K562 (cell line): ENCODE measurements around the gene TRIM25. TPM values are rescaled to one million over a fixed set of nuclear protein-coding genes. Genes with fewer than 3 reads are reported as not detected.

ENCODE experiments used
- BCL6 ChIP-seq: fragments of 250-450 bp; sonication (Bioruptor Pico); IDR thresholded peaks from 2 replicates; pipeline ENCODE4 v1.4.0; 2020
- BRCA1 ChIP-seq, 2 experiments: fragments of 450-650 bp in 1 of 2; sonication (generic) in 1 of 2; formaldehyde crosslinking in 1 of 2; IDR thresholded peaks; 2 replicates each; pipeline versions ENCODE4 v1.5.0 to v1.6.1; 2017 to 2020; ENCODE audit warnings: mild to moderate bottlenecking in 1 of 2, missing genetic modification reagents in 1 of 2
- BRF1 ChIP-seq: IDR thresholded peaks from 3 replicates; pipeline ENCODE4 v1.6.1; 2011; ENCODE audit warnings: borderline replicate concordance, mild to moderate bottlenecking; ENCODE audit not compliant: insufficient read length; ENCODE audit errors: extremely low read depth
- CC2D1A ChIP-seq: fragments of 450-650 bp; IDR thresholded peaks from 2 replicates; pipeline ENCODE4 v1.6.1; 2017; ENCODE audit warnings: mild to moderate bottlenecking
- CHD4 ChIP-seq: fragments of 200-600 bp; sonication (generic); IDR thresholded peaks from 3 replicates; pipeline ENCODE4 v1.6.1; 2012; ENCODE audit warnings: low read depth, mild to moderate bottlenecking, mixed read lengths, low read length, inconsistent platforms; ENCODE audit not compliant: insufficient read depth, insufficient replicate concordance, poor library complexity, severe bottlenecking
- ETV5 ChIP-seq: sonication (generic); formaldehyde crosslinking; IDR thresholded peaks from 2 replicates; pipeline ENCODE4 v1.4.0; 2020; ENCODE audit warnings: low read depth, mild to moderate bottlenecking, missing genetic modification reagents
- FOXP1 ChIP-seq: sonication (generic); formaldehyde crosslinking; IDR thresholded peaks from 2 replicates; pipeline ENCODE4 v1.8.0; 2022; ENCODE audit warnings: mild to moderate bottlenecking, missing genetic modification reagents
- HMGN3 ChIP-seq: IDR thresholded peaks from 2 replicates; pipeline ENCODE4 v1.6.1; 2011; ENCODE audit warnings: borderline replicate concordance, low read depth, mild to moderate bottlenecking, mixed read lengths, low read length; ENCODE audit not compliant: insufficient read length; ENCODE audit errors: extremely low read depth
- L3MBTL2 ChIP-seq: fragments of 450-650 bp; IDR thresholded peaks from 2 replicates; pipeline ENCODE4 v1.6.1; 2016; ENCODE audit warnings: mild to moderate bottlenecking, moderate library complexity
- MBD2 ChIP-seq: sonication (generic); IDR thresholded peaks from 2 replicates; pipeline ENCODE4 v1.6.1; 2016; ENCODE audit warnings: low read depth, borderline replicate concordance
- MEIS2 ChIP-seq: fragments of 450-650 bp; IDR thresholded peaks from 2 replicates; pipeline ENCODE4 v1.6.1; 2014; ENCODE audit warnings: mild to moderate bottlenecking; ENCODE audit not compliant: partially characterized antibody
- MXI1 ChIP-seq: IDR thresholded peaks from 2 replicates; pipeline ENCODE4 v1.6.1; 2011; ENCODE audit warnings: low read depth, mild to moderate bottlenecking, improper control_type of control experiment, low read length
- NEUROD1 ChIP-seq: fragments of 150-350 bp; IDR thresholded peaks from 2 replicates; pipeline ENCODE4 v1.6.1; 2014; ENCODE audit warnings: borderline replicate concordance, low read length, low read depth; ENCODE audit not compliant: partially characterized antibody
- RNF219 ChIP-seq: fragments of 250-450 bp; sonication (Bioruptor Pico); IDR thresholded peaks from 2 replicates; pipeline ENCODE4 v1.5.0; 2022; ENCODE audit warnings: mild to moderate bottlenecking
- SP1 ChIP-seq: sonication (generic); formaldehyde crosslinking; IDR thresholded peaks from 2 replicates; pipeline ENCODE4 v1.8.1; 2022; ENCODE audit warnings: mild to moderate bottlenecking, missing genetic modification reagents
- TAF7 ChIP-seq: fragments of 450-650 bp; IDR thresholded peaks from 2 replicates; pipeline ENCODE4 v1.6.1; 2016; ENCODE audit warnings: missing genetic modification characterization, missing compliant biosample characterization
- TAF9B ChIP-seq: fragments of 450-650 bp; IDR thresholded peaks from 2 replicates; pipeline ENCODE4 v1.6.1; 2018; ENCODE audit warnings: mild to moderate bottlenecking; ENCODE audit not compliant: partially characterized antibody
- ZFX ChIP-seq: sonication (generic); formaldehyde crosslinking; IDR thresholded peaks from 2 replicates; pipeline ENCODE4 v1.8.0; 2022; ENCODE audit warnings: mild to moderate bottlenecking, missing genetic modification reagents, moderate library complexity
- ZNF212 ChIP-seq: fragments of 450-650 bp; formaldehyde crosslinking; IDR thresholded peaks from 2 replicates; pipeline ENCODE4 v1.4.0; 2020; ENCODE audit warnings: mild to moderate bottlenecking
- ZNF316 ChIP-seq: fragments of 450-650 bp; IDR thresholded peaks from 2 replicates; pipeline ENCODE4 v1.6.1; 2016
- polyA plus RNA-seq, 8 experiments: library from polyadenylated mRNA; depleted of rRNA in 4 of 8; stranded (reverse) in 5 of 8; unstranded in 3 of 8; fragments of >200 nt; fragmentation: Nextera tagmentation in 2 of 8; fragmentation: Illumina TruSeq in 1 of 8; extraction: Ambion mirVana in 2 of 8; extraction: Trizol in 1 of 8; gene quantifications; 2 replicates each; pipeline versions ENCODE4 v1.2.1 to v1.2.3, GENCODE V29; 2011 to 2014; ENCODE audit warnings: inconsistent platforms in 1 of 8, missing spikeins in 1 of 8
- total RNA-seq, 7 experiments: library from RNA; depleted of rRNA in 6 of 7; stranded (reverse); fragments of >200 nt in 6 of 7; fragmentation: Illumina TruSeq in 2 of 7; extraction: Trizol in 2 of 7; gene quantifications; 2 replicates each; pipeline versions ENCODE4 v1.2.1 to v1.2.3, GENCODE V29; 2011 to 2021; ENCODE audit warnings: low replicate concordance in 1 of 7
- TF ChIP-seq, protein P1 (sequence below), 2 experiments: IDR thresholded peaks in 1 of 2; conservative IDR thresholded peaks in 1 of 2; 2 replicates each; pipeline ENCODE4 v1.6.1; 2016; ENCODE audit warnings: low read depth in 2 of 2, mild to moderate bottlenecking in 1 of 2, missing compliant biosample characterization in 1 of 2, missing genetic modification characterization in 1 of 2, moderate library complexity in 1 of 2
- TF ChIP-seq, protein P2 (sequence below): fragments of 450-650 bp; IDR thresholded peaks from 2 replicates; pipeline ENCODE4 v1.6.1; 2016; ENCODE audit warnings: antibody characterized with exemption

The TRIM25 gene
- total and polyA plus RNA-seq, 9 of the 15 experiments (the other 6 are each of a cell fraction or from before 2014, with no cell fraction given), result 5.9 to 49.5 (median 24.5) TPM

DNA sequence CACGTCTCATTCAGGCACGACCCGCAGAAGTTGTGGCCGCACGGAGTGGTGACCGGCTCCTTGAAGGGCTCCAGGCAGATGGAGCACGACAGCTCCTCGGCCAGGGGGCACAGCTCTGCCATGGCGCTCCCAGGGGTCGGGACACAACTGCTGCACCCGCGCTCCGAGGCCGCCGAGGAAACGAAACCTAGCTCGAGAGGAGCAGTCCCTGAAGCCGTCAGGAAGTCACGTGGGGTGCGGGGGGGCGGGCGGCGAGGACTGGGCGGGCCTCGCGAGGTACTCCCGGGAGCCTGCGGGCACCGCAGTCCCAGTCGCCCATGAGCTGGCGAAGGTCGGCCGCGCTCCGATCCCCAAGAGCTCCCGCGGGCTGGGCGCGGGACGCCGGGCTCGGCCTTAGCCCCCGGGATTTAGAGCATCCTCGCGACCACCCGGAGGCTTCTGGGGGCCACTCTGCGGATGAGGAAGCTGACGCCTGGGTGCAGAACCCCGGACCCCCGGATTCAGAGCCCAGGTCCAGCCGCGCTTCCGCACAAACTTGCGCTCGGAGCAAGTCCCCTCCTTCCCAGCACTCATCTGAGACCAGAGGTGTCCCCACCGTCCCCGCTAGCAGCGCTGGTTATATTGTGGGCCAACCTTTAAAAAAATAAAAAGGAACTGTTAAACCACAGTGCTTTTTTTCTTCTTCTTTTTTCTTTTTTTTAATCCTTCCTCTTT is at the start of gene TRIM25 (continued):
- TF ChIP-seq ETV5 (CRISPR knock-in tag), result peak; percentile 73
- TF ChIP-seq, protein P1, sequence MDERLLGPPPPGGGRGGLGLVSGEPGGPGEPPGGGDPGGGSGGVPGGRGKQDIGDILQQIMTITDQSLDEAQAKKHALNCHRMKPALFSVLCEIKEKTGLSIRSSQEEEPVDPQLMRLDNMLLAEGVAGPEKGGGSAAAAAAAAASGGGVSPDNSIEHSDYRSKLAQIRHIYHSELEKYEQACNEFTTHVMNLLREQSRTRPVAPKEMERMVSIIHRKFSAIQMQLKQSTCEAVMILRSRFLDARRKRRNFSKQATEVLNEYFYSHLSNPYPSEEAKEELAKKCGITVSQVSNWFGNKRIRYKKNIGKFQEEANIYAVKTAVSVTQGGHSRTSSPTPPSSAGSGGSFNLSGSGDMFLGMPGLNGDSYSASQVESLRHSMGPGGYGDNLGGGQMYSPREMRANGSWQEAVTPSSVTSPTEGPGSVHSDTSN (CRISPR knock-in tag; IDR thresholded peaks at IDR 0.05; ENCODE audit: low read depth), result no peak
- TF ChIP-seq, protein P1 (tag; conservative IDR thresholded peaks at IDR 0.05; ENCODE audit: low read depth), result no peak
- peak; percentile 88 for TF ChIP-seq ZFX (CRISPR knock-in tag)
- TF ChIP-seq RNF219 (CRISPR knock-in tag), result no peak
- TF ChIP-seq CHD4, result no peak
- TF ChIP-seq TAF7 (tag), result peak; percentile 81
- TF ChIP-seq, protein P2, sequence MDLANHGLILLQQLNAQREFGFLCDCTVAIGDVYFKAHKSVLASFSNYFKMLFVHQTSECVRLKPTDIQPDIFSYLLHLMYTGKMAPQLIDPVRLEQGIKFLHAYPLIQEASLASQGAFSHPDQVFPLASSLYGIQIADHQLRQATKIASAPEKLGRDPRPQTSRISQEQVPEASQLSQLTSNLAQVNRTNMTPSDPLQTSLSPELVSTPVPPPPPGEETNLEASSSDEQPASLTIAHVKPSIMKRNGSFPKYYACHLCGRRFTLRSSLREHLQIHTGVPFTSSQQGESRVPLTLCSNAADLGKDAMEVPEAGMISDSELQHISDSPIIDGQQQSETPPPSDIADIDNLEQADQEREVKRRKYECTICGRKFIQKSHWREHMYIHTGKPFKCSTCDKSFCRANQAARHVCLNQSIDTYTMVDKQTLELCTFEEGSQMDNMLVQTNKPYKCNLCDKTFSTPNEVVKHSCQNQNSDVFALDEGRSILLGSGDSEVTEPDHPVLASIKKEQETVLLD, result 0 out of 2 replicates have a peak, but pooled peaks have one; percentile 4
- TF ChIP-seq MEIS2, result no peak
- TF ChIP-seq HMGN3, result no peak
- peak; percentile 75 for TF ChIP-seq L3MBTL2
- TF ChIP-seq CC2D1A, result no peak
- TF ChIP-seq SP1 (CRISPR knock-in tag), result peak; percentile 71
- TF ChIP-seq NEUROD1, result peak; percentile 39
- TF ChIP-seq BRF1, result no peak
- TF ChIP-seq ZNF212 (CRISPR knock-in tag), result no peak
- no peak for TF ChIP-seq MBD2
- no peak for TF ChIP-seq BRCA1 (IDR thresholded peaks at IDR 0.05)
- TF ChIP-seq BRCA1 (CRISPR knock-in tag; IDR thresholded peaks at IDR 0.05), result no peak
- peak; percentile 82 for TF ChIP-seq TAF9B
- no peak for TF ChIP-seq BCL6 (CRISPR knock-in tag)
- TF ChIP-seq FOXP1 (CRISPR knock-in tag), result peak; percentile 91; the same call in 1 of the 2 replicates
- TF ChIP-seq MXI1, result peak; percentile 31; the same call in 1 of the 2 replicates
- TF ChIP-seq ZNF316, result no peak
